Activated effector memory CD4-positive, alpha-beta T cell treated with Interleukin-2 at 50 U/mL for 16 hours (primary cell): ENCODE results near the gene ASB3.
"Not testable (repeated sequence)": the region's sequence is repeated elsewhere in the genome, so short reads cannot be mapped to it uniquely, and the experiment has no call there.

Source experiments
- DNase-seq: peaks from one replicate; pipeline ENCODE4 v3.0.0-alpha.2; 2020

ASB3 gene

GRCh38 chr2:53729143-53729762 lies 57.5 kb downstream of the ASB3 start:
- no peak for DNase-seq

DNA sequence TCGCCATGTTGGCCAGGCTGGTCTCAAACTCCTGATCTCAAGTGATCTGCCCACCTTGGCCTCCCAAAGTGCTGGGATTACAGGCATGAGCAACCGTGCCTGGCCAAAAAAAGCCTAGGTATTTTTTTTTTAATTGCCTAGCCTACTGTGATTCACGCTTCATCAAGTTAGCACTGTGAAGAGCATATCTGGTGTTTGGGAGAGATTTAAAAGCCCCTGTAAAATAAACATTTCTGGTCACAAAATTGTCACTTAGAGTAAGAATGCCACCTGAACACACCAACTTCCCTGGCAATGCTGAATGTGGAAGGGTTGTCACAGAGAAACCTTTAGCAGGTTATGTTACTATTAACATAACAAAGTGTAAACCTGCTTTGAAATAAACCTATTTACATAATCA lies 58.8 kb downstream of the ASB3 start:
- no peak for DNase-seq

GRCh38 chr2:53725662-53726061 lies 61.1 kb downstream of the ASB3 start:
- no peak for DNase-seq

DNA sequence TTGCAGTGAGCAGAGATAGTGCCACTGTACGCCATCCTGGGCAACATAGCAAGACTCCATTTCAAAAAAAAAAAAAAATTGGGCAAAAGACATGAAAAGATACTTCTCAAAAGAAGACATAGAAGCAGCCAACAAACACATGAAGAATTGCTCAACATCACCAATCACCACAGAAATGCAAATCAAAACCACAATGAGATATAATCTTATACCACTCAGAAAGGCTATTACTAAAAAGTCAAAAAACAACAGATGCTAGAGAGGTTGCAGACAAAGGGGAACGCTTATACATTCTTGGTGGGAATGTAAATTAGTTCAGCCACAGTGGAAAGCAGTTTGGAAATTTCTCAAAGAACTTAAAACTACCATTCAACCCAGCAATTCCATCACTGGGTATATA lies 62.2 kb downstream of the ASB3 start:
- no peak for DNase-seq

DNA sequence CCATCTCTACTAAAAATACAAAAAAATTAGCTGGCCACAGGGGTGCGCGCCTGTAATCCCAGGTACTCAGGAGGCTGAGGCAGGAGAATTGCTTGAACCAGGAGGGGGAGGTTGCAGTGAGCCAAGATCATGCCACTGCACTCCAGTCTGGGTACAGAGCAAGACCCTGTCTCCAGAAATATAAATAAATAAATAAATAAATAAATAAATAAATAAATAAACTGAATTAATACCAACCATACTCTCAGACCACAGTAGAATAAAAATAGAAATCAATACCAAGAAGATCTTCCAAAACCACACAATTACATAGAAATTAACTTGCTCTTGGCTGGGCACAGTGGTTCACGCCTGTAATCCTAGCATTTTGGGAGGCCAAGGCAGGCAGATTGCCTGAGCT lies 65.8 kb downstream of the ASB3 start:
- not testable (repeated sequence) for DNase-seq

DNA sequence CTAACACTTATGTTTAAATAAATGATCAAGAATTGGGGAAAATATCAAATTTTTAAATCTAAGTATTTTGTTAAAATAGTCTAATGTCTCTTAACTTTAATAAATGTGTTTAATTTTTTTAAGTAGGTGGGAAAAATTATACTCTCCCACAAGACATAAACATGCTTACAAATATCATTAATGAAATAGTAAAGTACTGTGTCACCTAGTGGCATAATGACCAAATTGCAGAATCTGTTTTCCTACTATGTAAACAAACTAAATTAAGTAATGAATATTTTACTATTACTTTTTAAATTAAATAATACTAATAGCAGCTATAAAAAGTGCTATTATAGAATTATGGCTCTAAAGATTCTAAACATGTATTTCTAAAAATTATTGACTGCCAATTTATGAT lies 71.2 kb downstream of the ASB3 start:
- DNase-seq, result no peak

DNA sequence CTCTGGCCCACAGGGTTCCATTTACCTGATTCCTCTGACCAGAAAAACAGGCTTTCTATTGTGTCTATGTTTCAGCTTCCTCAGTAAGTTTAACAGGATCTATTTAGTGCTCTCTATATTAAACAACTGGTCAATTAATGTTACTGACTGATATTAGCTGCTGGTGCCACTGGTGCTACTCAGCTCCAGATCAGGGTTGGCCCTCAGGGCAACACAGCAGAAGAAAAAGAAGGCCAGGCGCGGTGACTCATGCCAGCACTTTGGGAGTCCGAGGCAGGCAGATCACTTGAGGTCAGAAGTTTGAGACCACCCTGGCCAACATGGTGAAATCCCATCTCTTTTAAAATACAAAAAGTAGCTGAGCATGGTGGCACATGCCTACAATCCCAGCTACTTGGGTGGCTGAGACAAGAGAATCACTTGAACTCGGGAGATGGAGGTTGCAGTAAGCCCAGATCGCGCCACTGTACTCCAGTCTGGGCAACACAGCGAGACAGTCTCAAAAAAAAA lies 75.4 kb downstream of the ASB3 start:
- no peak for DNase-seq

DNA sequence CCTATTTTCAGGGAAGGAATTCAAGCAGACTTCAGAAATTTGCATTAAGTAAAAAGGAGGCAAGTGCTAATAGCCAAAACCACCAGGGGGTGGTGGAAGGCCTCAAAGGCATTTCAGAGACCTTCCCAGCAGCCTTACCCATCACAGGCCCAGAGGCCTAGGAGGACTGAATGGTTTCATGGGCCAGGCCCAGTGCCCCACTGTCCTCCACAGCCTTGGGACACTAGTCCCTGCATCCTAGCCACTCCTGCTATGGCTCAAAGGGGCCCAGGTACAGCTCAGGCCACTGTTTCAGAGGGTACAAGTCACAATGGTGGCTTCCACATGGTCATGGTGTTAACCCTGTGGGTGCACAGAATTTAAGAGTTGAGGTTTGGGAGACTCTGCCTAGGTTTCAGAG lies 77.8 kb downstream of the ASB3 start:
- DNase-seq, result no peak

GRCh38 chr2:53701221-53701620 lies 85.5 kb downstream of the ASB3 start:
- no peak for DNase-seq

GRCh38 chr2:53697686-53698085 lies 89.1 kb downstream of the ASB3 start:
- no peak for DNase-seq

DNA sequence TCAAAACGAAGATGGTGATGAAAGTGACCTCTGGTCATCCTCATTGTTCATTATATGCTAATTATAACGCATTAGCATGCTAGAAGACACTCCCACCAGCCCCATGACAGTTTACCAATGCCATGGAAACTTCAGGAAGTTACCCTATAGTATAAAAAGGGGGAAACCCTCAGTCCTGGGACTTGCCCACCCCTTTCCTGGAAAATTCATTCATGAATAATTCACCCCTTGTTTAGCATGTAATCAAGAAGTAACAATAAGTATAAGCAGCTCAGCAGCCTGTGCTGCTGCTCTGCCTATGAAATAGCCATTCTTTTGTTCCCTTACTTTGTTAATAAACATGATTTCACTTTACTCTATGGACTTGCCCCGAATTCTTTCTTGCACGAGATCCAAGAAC lies 89.7 kb downstream of the ASB3 start:
- no peak for DNase-seq

GRCh38 chr2:53695575-53695974 lies 91.2 kb downstream of the ASB3 start:
- DNase-seq, result no peak

- DNase-seq, result no peak
Observed at GRCh38 chr2:53694096-53694771, 92.5 kb downstream of the ASB3 start.

GRCh38 chr2:53690876-53691275 lies 95.9 kb downstream of the ASB3 start:
- DNase-seq, result no peak

- DNase-seq, result no peak
Observed at GRCh38 chr2:53672881-53673522, 113.8 kb downstream of the ASB3 start.

DNA sequence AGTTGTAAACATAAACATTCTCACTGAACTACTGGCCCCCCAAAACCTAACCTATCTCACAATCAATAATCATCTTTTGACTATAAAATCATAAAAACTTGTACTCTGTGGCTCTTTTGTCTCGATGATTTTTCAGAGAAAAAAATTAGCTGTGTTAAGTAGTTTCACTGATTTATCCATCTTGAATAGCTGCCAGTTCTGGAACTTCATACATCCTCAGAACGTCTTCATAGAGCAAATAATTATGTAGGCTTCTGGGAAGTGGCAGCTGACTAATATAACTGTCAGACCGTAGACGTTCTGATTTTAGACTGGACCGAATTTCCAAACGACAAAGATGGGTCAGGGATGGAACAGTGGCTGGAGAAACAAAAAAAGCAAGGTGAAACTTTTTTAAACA lies 116.4 kb downstream of the ASB3 start:
- no peak for DNase-seq

DNA sequence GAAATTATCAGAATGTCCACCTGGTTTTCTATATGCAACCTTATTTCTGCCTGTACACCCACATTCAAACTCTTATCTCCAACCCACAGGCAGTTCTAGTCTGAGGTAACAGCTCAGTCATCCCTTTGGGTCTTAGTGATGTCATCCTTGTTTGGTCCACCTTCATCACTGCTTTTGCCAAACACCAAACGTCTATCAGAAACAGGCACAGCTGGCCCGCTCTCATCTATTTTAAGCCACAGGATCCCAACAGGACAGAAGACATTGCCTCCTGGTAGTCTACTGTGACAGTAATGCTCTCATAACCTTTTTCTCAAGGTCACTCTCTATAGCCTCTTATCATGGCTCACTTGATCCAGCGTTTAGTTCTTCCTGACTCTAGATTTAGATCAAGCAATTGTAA lies 118.1 kb downstream of the ASB3 start:
- DNase-seq, result no peak

- DNase-seq, result not testable (repeated sequence)
Observed at GRCh38 chr2:53667130-53667529, 119.6 kb downstream of the ASB3 start.

- no peak for DNase-seq
Observed at GRCh38 chr2:53660886-53661285, 125.9 kb downstream of the ASB3 start.

DNA sequence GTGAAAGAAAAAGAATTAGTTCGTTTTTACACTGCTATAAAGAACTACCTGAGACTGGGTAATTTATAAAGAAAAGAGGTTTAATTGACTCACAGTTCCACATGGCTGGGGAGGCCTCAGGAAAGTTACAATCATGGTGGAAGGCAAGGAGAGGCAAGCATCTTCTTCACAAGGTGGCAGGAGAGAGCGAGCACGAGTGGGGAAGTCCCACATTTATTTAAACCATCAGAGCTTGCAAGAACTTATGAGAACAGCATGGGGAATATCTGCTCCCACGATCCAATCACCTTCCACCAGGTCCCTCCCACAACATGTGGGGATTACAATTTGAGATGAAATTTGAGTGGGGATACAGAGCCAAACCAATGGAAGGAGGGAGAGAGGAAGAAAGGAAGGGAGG lies 128.3 kb downstream of the ASB3 start:
- not testable (repeated sequence) for DNase-seq

DNA sequence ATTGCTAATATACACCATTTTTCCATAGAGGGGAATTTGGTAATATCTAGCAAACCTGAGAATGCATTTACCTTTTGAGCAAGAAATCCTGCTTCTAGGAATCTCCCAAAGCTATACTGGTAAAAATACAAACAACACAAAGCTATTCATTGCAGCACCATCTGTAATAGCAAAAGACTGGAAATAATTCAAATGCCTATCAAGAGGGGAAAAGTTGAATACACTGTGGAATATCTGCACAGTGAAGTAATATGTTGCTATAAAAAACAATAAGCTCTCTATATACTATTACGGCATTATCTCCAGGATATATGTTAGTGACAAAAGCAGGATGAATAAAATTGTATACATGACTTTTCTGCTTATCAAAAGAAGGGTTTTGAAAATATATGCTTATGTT lies 131.5 kb downstream of the ASB3 start:
- no peak for DNase-seq

GRCh38 chr2:53654396-53654795 lies 132.4 kb downstream of the ASB3 start:
- DNase-seq, result no peak

GRCh38 chr2:53652131-53652530 lies 134.6 kb downstream of the ASB3 start:
- no peak for DNase-seq

- no peak for DNase-seq
Observed at GRCh38 chr2:53646788-53647187, 140.0 kb downstream of the ASB3 start.
